GM20000 (cell line): ENCODE results near the gene OSBP2.

Source experiments
- DNase-seq: peaks from one replicate; pipeline ENCODE4 v3.0.0; 2012; ENCODE audit warnings: low spot score
- TF ChIP-seq, protein P1 (sequence below): IDR thresholded peaks from 2 replicates; pipeline ENCODE4 v1.5.1; 2012; ENCODE audit warnings: mild to moderate bottlenecking, control low read depth; ENCODE audit errors: extremely low read depth, missing control alignments

The OSBP2 gene

DNA sequence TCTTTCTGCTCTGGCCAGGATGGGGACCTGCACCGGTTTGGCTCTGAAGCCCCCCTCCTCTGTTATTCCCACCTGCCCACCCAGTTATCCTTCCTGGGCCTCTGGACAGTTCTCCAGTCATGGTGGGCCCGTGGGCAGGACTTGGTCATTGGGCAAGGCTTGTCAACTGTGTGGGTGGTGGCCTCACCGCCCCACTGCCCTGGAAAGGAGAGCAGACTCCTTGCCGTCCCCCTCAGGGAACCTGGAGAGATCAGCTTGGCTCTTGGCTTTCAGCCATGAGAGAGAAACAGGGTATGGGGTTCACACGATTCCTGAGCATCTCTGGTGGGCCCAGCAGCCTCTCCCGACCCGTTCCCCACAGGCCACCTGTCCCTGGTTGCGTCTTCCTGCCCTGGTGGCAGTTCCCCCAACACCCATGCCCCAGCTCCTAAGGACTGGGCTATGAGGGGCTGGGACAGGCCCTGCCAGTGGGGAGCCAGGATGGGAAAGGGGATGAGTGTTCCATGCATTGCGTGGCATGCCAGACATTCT, 181.6 kb downstream of the OSBP2 start:
- no peak for DNase-seq
- TF ChIP-seq, protein P1, sequence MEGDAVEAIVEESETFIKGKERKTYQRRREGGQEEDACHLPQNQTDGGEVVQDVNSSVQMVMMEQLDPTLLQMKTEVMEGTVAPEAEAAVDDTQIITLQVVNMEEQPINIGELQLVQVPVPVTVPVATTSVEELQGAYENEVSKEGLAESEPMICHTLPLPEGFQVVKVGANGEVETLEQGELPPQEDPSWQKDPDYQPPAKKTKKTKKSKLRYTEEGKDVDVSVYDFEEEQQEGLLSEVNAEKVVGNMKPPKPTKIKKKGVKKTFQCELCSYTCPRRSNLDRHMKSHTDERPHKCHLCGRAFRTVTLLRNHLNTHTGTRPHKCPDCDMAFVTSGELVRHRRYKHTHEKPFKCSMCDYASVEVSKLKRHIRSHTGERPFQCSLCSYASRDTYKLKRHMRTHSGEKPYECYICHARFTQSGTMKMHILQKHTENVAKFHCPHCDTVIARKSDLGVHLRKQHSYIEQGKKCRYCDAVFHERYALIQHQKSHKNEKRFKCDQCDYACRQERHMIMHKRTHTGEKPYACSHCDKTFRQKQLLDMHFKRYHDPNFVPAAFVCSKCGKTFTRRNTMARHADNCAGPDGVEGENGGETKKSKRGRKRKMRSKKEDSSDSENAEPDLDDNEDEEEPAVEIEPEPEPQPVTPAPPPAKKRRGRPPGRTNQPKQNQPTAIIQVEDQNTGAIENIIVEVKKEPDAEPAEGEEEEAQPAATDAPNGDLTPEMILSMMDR, result no peak

DNA sequence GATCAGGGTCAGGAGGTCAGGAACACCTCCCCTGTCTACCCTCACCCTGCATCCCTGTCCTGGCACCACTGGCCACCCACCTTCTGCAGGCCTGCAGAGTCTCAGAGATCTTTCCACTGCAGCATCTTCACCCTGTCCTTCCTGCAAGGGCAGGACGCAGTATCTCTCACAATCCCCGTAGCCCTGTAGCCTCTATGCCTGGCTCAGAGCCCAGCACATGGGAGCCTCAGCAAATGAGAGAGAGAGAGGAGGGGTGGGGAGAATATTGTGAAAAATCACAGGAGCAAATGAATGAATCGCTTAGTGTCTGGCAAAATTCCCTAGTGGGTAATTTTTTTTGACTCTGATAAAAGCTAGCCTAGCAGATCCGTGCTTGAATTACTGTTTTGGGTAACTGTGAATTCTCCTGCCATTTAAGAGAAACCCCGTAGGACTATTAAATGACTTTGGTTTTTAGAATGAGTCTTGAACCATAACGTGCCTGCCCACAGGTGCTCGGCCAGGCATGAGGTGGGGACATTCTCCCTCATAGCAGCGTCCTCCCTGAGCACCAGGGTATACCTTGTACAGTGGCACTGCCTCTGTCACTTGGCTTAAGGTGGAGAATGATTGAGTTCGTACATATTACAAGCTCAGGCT, 182.4 kb downstream of the OSBP2 start:
- DNase-seq, result no peak
- TF ChIP-seq, protein P1, result no peak

- TF ChIP-seq, protein P1, result no peak
- DNase-seq, result no peak
These were observed 183.2 kb downstream of the OSBP2 start for GRCh38 chr22:30877662-30878515.

GRCh38 chr22:30878516-30879414, 184.1 kb downstream of the OSBP2 start:
- no peak for DNase-seq
- TF ChIP-seq, protein P1, result no peak

DNA sequence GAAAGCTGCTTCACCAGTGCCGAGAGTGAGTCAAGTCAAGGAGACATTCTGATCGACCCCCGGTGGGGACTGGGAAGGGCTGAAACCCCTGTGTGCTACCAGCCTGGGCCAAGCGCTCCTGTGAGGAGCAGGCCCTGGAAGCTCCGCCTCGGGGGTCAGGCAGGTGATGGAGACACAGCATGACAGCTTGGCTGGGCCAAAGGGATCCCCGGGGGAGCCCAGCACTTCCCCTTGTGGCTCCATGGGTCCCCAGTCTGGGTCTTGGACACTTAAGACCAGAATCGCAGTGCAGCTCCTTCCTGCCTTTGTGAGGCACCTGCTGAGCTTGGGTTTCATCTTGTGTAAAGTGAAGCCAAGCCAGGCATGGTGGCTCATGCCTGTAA, 184.7 kb downstream of the OSBP2 start:
- no peak for DNase-seq
- TF ChIP-seq, protein P1, result no peak

DNA sequence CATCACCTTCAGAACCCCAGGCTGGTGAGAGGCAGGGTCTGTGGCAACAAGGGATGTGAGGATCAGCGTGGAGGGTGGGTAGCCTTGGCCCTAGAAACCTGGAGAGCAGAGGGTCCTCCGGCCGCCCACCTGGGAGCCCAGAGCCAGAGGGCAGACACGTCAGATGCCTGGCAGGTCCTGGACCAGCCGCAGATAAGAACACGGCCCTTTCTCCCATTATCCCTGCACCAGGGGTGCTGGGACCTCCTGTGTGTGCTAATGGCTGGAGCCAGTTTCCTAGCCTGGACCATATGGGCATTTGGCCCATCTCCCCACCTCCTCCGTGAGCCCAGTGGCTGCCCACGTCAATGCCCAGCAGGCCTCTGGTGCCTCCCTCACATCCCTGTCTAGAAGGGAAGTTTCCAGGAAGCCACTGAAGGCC, 185.5 kb downstream of the OSBP2 start:
- no peak for DNase-seq
- TF ChIP-seq, protein P1, result no peak
